Measurements from ENCODE around the gene SLC11A1. TPM values are rescaled to one million over a fixed set of nuclear protein-coding genes. Genes with fewer than 3 reads are reported as not detected.

The SLC11A1 gene
- total RNA-seq, 1 experiment from 2014 or later: 0.27 TPM

DNA sequence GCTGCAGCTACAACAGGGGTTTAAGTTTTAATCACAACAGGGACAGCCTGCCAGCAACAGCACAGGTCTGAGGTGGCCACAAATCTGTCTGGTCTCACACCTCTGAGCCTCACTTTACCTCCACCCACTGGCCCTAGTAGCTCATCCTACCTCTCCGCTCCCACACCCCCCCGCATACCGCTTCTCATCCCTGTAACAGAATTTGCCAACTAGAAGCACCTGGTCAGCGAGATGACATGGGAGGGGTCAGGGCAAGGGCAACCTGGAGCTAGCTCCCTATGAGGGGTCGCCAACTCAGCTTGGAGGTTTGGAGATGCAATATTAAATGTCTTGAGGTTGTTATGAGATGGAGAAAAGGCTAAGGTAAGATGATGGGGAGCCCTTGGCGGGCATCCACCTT, 17.9 kb upstream of the SLC11A1 start:
- in situ Hi-C loops (cut with HindIII; ENCODE audit: low sequenced_read_pairs): no loop called here
- no peak for DNase-seq (ENCODE audit: low spot score)

GRCh38 chr2:218366621-218367414, 15.3 kb upstream of the SLC11A1 start:
- no peak for DNase-seq (ENCODE audit: low spot score)
- in situ Hi-C loops (cut with HindIII; ENCODE audit: low sequenced_read_pairs): no loop called here

- in situ Hi-C loops (cut with HindIII; ENCODE audit: low sequenced_read_pairs): no loop called here
- peak; percentile 45 for DNase-seq (ENCODE audit: low spot score)
Observed at GRCh38 chr2:218367415-218368149, 14.5 kb upstream of the SLC11A1 start.

- DNase-seq (ENCODE audit: low spot score): no peak
- in situ Hi-C loops (cut with HindIII; ENCODE audit: low sequenced_read_pairs): no loop called here
Observed at GRCh38 chr2:218368150-218368528, 13.9 kb upstream of the SLC11A1 start.

GRCh38 chr2:218368621-218369153, 13.4 kb upstream of the SLC11A1 start:
- in situ Hi-C loops (cut with HindIII; ENCODE audit: low sequenced_read_pairs): no loop called here
- peak; percentile 42 for DNase-seq (ENCODE audit: low spot score)

DNA sequence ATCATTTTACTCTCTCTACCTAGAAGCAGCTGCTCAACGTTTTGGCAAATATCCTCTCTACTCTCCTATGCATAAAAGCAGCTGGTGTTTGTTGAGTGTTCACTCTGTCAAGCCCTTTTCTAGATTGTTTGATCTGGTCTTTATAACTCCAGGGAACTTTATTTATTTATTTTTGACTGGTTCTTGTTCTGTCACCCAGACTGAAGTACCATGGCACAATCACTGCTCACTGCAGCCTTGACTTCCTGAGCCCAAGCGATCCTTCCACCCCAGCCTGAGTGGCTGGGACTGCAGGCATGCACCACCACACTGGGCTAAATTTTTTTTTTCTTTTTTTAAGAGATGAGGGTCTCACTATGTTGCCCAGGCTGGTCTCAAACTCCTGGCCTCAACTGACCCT, 12.7 kb upstream of the SLC11A1 start:
- in situ Hi-C loops (cut with HindIII; ENCODE audit: low sequenced_read_pairs): no loop called here
- DNase-seq (ENCODE audit: low spot score): no peak

- in situ Hi-C loops (cut with HindIII; ENCODE audit: low sequenced_read_pairs): no loop called here
- no peak for DNase-seq (ENCODE audit: low spot score)
Observed at GRCh38 chr2:218370410-218371063, 11.5 kb upstream of the SLC11A1 start.

DNA sequence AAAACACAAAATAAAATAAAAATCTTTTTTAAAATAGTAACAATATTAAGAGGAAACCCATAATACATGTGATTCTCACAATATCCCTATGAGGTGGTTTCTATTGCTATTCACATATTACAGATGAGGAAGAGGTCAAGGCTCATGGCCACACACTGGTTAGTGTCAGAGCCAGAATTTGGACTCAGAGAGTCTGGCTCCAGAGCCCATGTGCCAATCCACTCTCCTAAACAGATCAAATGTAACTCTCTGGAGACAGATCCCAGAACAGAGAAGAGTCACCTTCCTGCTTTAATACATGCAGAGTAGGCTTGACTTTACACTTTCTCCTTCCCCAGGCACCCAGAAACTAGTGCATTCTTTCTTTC, 10.1 kb upstream of the SLC11A1 start:
- no peak for DNase-seq (ENCODE audit: low spot score)
- in situ Hi-C loops (cut with HindIII; ENCODE audit: low sequenced_read_pairs): no loop called here

DNA sequence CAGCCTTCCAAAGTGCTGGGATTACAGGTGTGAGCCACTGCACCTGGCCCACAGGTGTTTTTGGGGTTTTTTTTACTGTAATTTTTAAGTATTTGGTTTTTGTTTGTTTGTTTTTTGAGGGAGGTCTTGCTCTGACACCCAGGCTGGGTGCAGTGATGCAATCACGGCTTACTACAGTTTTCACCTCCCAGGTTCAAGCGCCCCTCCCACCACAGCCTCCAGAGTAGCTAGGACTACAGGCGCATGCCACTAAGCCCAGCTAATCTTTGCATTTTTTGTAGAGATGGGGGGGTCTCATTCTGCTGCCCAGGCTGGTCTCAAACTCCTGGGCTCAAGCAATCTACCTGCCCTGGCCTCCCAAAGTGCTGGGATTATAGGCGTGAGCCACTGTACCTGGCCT, 7.3 kb upstream of the SLC11A1 start:
- in situ Hi-C loops (cut with HindIII; ENCODE audit: low sequenced_read_pairs): no loop called here
- no peak for DNase-seq (ENCODE audit: low spot score)

GRCh38 chr2:218375212-218375611, 6.9 kb upstream of the SLC11A1 start:
- DNase-seq (ENCODE audit: low spot score): no peak
- in situ Hi-C loops (cut with HindIII; ENCODE audit: low sequenced_read_pairs): no loop called here

GRCh38 chr2:218378053-218378452, 4.0 kb upstream of the SLC11A1 start:
- no peak for DNase-seq (ENCODE audit: low spot score)
- in situ Hi-C loops (cut with HindIII; ENCODE audit: low sequenced_read_pairs): no loop called here

DNA sequence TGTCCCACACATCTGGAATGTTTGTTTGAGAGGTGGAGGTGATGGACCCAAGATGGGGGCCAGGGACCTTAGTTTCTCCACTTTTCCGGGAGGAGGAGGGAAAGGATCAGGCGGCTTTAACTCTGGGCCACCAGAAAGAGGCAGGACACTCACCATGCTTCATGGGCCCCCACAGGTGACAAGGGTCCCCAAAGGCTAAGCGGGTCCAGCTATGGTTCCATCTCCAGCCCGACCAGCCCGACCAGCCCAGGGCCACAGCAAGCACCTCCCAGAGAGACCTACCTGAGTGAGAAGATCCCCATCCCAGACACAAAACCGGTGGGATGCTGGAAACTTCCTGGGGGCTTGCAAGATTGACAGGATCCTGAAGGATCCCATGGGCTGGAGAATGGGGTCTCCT, 712 bp downstream of the SLC11A1 start:
- in situ Hi-C loops (cut with HindIII; ENCODE audit: low sequenced_read_pairs): no loop called here

GRCh38 chr2:218383892-218384519, 1.9 kb downstream of the SLC11A1 start:
- in situ Hi-C loops (cut with HindIII; ENCODE audit: low sequenced_read_pairs): no loop called here
- DNase-seq (ENCODE audit: low spot score): no peak

More for the DNA sequence above, 712 bp downstream of the SLC11A1 start:
- no peak for DNase-seq (ENCODE audit: low spot score)

DNA sequence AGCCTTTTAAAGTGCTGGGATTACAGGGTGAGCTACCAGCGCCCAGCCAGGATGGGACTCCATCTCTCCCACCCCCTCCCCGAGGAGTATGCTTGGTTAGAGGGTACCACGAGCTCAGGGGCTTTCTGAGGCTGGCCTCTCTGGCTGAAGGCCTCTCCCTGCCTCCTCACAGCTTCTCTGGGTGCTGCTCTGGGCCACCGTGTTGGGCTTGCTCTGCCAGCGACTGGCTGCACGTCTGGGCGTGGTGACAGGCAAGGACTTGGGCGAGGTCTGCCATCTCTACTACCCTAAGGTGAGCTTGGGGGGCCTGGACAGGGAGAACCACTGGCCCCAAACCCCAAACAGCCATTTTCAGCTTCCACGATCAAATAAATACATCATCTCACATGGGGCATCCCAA, 2.9 kb downstream of the SLC11A1 start:
- DNase-seq (ENCODE audit: low spot score): no peak
- in situ Hi-C loops (cut with HindIII; ENCODE audit: low sequenced_read_pairs): no loop called here

DNA sequence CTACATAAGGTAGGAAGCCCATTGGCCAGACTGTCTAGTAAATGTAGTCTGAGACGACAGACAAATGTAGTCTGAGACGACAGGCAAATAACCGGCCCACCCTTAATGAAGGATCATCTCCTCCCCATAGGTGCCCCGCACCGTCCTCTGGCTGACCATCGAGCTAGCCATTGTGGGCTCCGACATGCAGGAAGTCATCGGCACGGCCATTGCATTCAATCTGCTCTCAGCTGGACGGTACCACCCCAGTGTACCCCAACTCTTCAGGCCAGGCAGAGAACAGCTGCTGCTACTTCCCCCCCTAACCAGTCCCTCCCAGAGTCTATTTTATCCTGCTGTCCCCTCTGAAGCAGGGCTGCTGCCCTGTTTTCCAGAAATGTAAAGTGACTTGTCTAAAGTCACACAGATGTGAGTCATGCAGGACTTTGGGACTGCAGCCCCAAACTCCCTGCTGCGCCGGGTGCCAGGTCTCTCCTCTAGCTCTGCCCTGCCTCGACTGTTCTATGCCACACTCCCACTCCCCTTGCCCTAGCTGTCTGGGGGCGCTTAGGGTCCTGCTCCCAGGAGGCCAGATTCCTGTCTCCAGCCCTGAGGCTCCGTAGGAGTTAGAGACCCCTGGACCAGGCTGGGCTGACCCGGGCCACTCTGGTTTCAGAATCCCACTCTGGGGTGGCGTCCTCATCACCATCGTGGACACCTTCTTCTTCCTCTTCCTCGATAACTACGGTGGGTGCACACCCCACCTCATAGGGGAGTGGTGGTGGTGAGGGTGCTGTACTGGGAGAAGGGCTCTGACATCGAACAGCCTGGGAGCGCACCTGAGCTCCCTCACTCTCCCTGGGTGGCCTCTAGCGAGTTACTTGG, 4.7 kb downstream of the SLC11A1 start:
- DNase-seq (ENCODE audit: low spot score): no peak
- in situ Hi-C loops (cut with HindIII; ENCODE audit: low sequenced_read_pairs): no loop called here

- in situ Hi-C loops (cut with HindIII; ENCODE audit: low sequenced_read_pairs): no loop called here
- DNase-seq (ENCODE audit: low spot score): peak; percentile 53
Observed at GRCh38 chr2:218387369-218388194, 5.5 kb downstream of the SLC11A1 start.

- DNase-seq (ENCODE audit: low spot score): no peak
- in situ Hi-C loops (cut with HindIII; ENCODE audit: low sequenced_read_pairs): no loop called here
Observed at GRCh38 chr2:218389333-218390150, 7.5 kb downstream of the SLC11A1 start.

Data from G401 (cell line).